HFF-Myc (cell line): ENCODE results near the gene RILP.
A peak's percentile ranks its signal among the peaks of the same experiment; 100 is the strongest.
"Not testable (repeated sequence)": the region's sequence is repeated elsewhere in the genome, so short reads cannot be mapped to it uniquely, and the experiment has no call there.

ENCODE experiments used
- DNase-seq: peaks from one replicate; pipeline ENCODE4 v3.0.0-alpha.2; 2011; ENCODE audit warnings: low read depth; ENCODE audit errors: extremely low read depth
- H3K4me3 ChIP-seq: replicated peaks from 2 replicates; pipeline ENCODE4 v1.5.1; 2011; ENCODE audit warnings: low read depth, mild to moderate bottlenecking, control low read depth, low read length
- CTCF ChIP-seq: IDR thresholded peaks from 2 replicates; pipeline ENCODE4 v1.5.1; 2012; ENCODE audit warnings: mild to moderate bottlenecking, low read depth, low read length, control low read depth; ENCODE audit errors: missing control alignments

RILP gene

GRCh38 chr17:1684378-1685189 is 34.9 kb upstream of the RILP start, which contains the start of gene PRPF8:
Gene PRPF8, minus strand, starts transcription at chr17:1684867. Its CDS starts 296 bp downstream, at chr17:1684571.
- peak within 1 kb of the TSS; percentile 86 for H3K4me3 ChIP-seq
- DNase-seq, result peak; percentile 92
- TF ChIP-seq CTCF, result no peak

GRCh38 chr17:1683459-1683858 is 33.8 kb upstream of the RILP start:
- no peak for TF ChIP-seq CTCF
- H3K4me3 ChIP-seq, result peak overlapping the region; percentile 86
- no peak for DNase-seq

- DNase-seq, result no peak
- H3K4me3 ChIP-seq, result no peak overlapping the region
- TF ChIP-seq CTCF, result no peak
These were observed 26.7 kb upstream of the RILP start for GRCh38 chr17:1676401-1676800.

- TF ChIP-seq CTCF, result no peak
- no peak for DNase-seq
These were observed 23.5 kb upstream of the RILP start for GRCh38 chr17:1673041-1673785.

GRCh38 chr17:1663934-1664333 is 14.3 kb upstream of the RILP start:
- not testable (repeated sequence) for DNase-seq, H3K4me3 ChIP-seq

More at GRCh38 chr17:1673041-1673785, 23.5 kb upstream of the RILP start:
- no peak overlapping the region for H3K4me3 ChIP-seq

GRCh38 chr17:1661045-1661444 is 11.4 kb upstream of the RILP start:
- TF ChIP-seq CTCF, result no peak
- DNase-seq, result no peak

GRCh38 chr17:1658100-1658499 is 8.4 kb upstream of the RILP start:
- no peak for DNase-seq
- no peak overlapping the region for H3K4me3 ChIP-seq
- TF ChIP-seq CTCF, result no peak

More at GRCh38 chr17:1661045-1661444, 11.4 kb upstream of the RILP start:
- no peak overlapping the region for H3K4me3 ChIP-seq
